Mesothelial cell of epicardium (in vitro differentiated cells): ENCODE measurements around the gene KRT6B. TPM values are rescaled to one million over a fixed set of nuclear protein-coding genes. Genes with fewer than 3 reads are reported as not detected.
"Not testable (repeated sequence)": the region's sequence is repeated elsewhere in the genome, so short reads cannot be mapped to it uniquely, and the experiment has no call there.

ENCODE experiments used
- DNase-seq, 2 experiments: peaks; one replicate each; pipeline ENCODE4 v3.0.0; 2021; ENCODE audit warnings: low spot score in 2 of 2; ENCODE audit not compliant: unreplicated experiment in 2 of 2
- H3K27ac Mint-ChIP-seq: 2 replicates; pipeline ENCODE4 v1.8.0; 2021; ENCODE audit warnings: mixed read lengths
- H3K27me3 Mint-ChIP-seq: 2 replicates; pipeline ENCODE4 v1.8.0; 2021; ENCODE audit warnings: low read depth, mixed read lengths
- H3K36me3 Mint-ChIP-seq: 2 replicates; pipeline ENCODE4 v1.8.0; 2021; ENCODE audit warnings: mixed read lengths
- H3K4me1 Mint-ChIP-seq: 2 replicates; pipeline ENCODE4 v1.8.0; 2021; ENCODE audit warnings: mixed read lengths
- H3K4me3 Mint-ChIP-seq: 2 replicates; pipeline ENCODE4 v1.8.0; 2021; ENCODE audit warnings: mild to moderate bottlenecking, moderate library complexity, mixed read lengths
- H3K9me3 Mint-ChIP-seq: 2 replicates; pipeline ENCODE4 v1.8.0; 2021; ENCODE audit warnings: mixed read lengths
- CTCF ChIP-seq: fragments of 200-600 bp; sonication (generic); IDR thresholded peaks from one replicate; pipeline ENCODE4 v1.5.0; 2021; ENCODE audit warnings: antibody characterized with exemption; ENCODE audit not compliant: unreplicated experiment
- total RNA-seq: library from RNA; stranded (reverse); gene quantifications from 3 replicates; pipeline ENCODE4 v1.2.1, GENCODE V29; 2021

Gene KRT6B
- total RNA-seq, 1 donor from 2014 or later: not detected

GRCh38 chr12:52488736-52489135, 36.8 kb upstream of the KRT6B start:
- Mint-ChIP-seq H3K27ac (no peak overlapping the region), H3K36me3 (no peaks in the 10 kb centered on the region), H3K27me3 (peaks cover 82% of the 10 kb centered on the region), H3K4me3 (no peak overlapping the region), H3K9me3 (peaks cover 13% of the 10 kb centered on the region), H3K4me1 (no peaks in the 10 kb centered on the region)
- no peak for DNase-seq
- no peak for TF ChIP-seq CTCF

- Mint-ChIP-seq H3K9me3 (peaks cover 13% of the 10 kb centered on the region), H3K27me3 (peaks cover 82% of the 10 kb centered on the region)
- H3K4me3 Mint-ChIP-seq, DNase-seq, H3K27ac Mint-ChIP-seq, H3K4me1 Mint-ChIP-seq, H3K36me3 Mint-ChIP-seq: not testable (repeated sequence)
Observed at GRCh38 chr12:52487744-52488443, 35.9 kb upstream of the KRT6B start.

GRCh38 chr12:52487211-52487610, 35.3 kb upstream of the KRT6B start:
- DNase-seq: no peak
- Mint-ChIP-seq H3K4me3 (no peak overlapping the region), H3K9me3 (peaks cover 13% of the 10 kb centered on the region), H3K36me3 (no peaks in the 10 kb centered on the region), H3K27ac (no peak overlapping the region), H3K4me1 (no peaks in the 10 kb centered on the region), H3K27me3 (peaks cover 81% of the 10 kb centered on the region)
- TF ChIP-seq CTCF: no peak

- Mint-ChIP-seq H3K4me3 (no peak overlapping the region), H3K9me3 (peaks cover 13% of the 10 kb centered on the region), H3K4me1 (no peaks in the 10 kb centered on the region), H3K36me3 (no peaks in the 10 kb centered on the region), H3K27ac (no peak overlapping the region), H3K27me3 (peaks cover 77% of the 10 kb centered on the region)
- TF ChIP-seq CTCF: no peak
- no peak for DNase-seq
Observed at GRCh38 chr12:52486166-52487105, 34.5 kb upstream of the KRT6B start.

- no peak overlapping the region for H3K4me3 Mint-ChIP-seq
- H3K9me3 Mint-ChIP-seq: peaks cover 21% of the 10 kb centered on the region
- no peak for DNase-seq
- H3K27me3 Mint-ChIP-seq: peaks cover 35% of the 10 kb centered on the region
- no peak for TF ChIP-seq CTCF
- H3K36me3 Mint-ChIP-seq: no peaks in the 10 kb centered on the region
- no peaks in the 10 kb centered on the region for H3K4me1 Mint-ChIP-seq
- no peak overlapping the region for H3K27ac Mint-ChIP-seq
Observed at GRCh38 chr12:52480073-52480472, 28.1 kb upstream of the KRT6B start.

GRCh38 chr12:52477651-52478050, 25.7 kb upstream of the KRT6B start:
- H3K9me3 Mint-ChIP-seq: peaks cover 13% of the 10 kb centered on the region
- no peak overlapping the region for H3K4me3 Mint-ChIP-seq
- no peaks in the 10 kb centered on the region for H3K36me3 Mint-ChIP-seq
- no peak for TF ChIP-seq CTCF
- no peaks in the 10 kb centered on the region for H3K4me1 Mint-ChIP-seq
- H3K27ac Mint-ChIP-seq: no peak overlapping the region
- H3K27me3 Mint-ChIP-seq: peaks cover 23% of the 10 kb centered on the region
- no peak for DNase-seq
